Stimulated activated CD8-positive, alpha-beta memory T cell treated with anti-CD3 and anti-CD28 coated beads, Interleukin-15, amount 100 ng/mL, for 4 hours (primary cell): ENCODE measurements around the gene SPATS1.

Source experiments
- DNase-seq, 2 donors: peaks; one replicate each; pipeline ENCODE4 v3.0.0-alpha.2; 2020; ENCODE audit warnings: low read depth in 2 of 2

Gene SPATS1, protein sequence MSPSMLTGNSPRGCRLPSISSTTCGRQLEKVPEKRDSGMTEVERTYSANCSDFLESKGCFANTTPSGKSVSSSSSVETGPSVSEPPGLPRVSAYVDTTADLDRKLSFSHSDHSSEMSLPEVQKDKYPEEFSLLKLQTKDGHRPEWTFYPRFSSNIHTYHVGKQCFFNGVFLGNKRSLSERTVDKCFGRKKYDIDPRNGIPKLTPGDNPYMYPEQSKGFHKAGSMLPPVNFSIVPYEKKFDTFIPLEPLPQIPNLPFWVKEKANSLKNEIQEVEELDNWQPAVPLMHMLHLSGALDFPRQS

DNA sequence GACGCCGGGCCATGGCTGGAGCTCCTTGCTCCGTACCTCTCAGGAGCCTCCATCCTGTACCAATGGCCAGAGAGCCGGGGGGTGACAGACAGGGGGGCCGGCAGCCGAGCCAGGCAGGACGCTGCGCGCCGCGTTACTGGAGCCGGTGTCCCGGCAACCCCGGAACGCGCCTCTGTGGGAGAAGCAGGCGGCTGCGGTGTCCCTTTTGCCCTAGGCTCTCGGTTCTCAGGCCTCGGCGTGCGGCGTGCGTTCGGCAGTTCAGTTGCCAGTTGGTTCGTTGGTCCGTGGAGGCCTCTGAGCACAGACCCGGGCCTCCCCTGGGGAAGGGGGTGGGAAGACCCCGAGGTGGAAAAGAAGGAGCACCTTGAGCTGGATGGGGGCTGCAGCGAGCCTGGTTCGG lies at the start of gene SPATS1:
TSS of gene SPATS1 (plus strand) at position 162 of the 400 bp plus-strand sequence. CDS start 446 bp downstream, outside the sequence.
- no peak for DNase-seq

DNA sequence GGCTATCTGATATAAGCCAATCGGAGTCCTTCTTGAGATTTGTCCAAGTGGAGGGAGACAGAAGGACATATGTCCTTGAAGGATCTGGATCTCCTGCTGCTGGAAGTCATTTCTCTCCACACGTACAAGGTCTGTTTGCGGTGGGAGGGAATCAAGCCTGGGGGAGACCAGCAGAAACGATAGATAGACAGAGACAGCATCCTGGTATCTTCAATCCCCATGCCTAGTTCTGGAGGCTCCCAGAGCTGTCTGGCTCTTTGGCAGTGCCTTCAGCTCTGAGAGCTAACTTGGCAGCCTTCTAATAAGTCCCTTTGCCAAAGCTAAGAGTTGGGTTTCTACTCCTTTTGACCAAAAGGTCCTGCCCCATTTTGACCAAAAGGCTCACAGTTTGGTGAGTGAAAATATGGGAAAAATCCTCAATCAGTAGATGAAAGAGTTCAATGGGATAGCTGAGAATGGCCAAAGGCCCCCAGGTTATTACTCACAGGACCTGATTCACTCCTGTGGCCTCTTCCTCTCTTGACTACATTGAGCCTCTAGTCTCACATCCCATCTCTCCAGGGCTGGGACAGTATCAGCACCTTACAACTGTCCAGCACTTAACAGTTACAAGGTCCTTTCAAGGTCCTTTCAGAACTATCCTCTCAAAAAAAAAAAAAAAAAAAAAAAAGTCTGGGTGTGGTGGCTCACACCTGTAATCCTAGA lies 49.6 kb upstream of the SPATS1 start:
- DNase-seq, result no peak

DNA sequence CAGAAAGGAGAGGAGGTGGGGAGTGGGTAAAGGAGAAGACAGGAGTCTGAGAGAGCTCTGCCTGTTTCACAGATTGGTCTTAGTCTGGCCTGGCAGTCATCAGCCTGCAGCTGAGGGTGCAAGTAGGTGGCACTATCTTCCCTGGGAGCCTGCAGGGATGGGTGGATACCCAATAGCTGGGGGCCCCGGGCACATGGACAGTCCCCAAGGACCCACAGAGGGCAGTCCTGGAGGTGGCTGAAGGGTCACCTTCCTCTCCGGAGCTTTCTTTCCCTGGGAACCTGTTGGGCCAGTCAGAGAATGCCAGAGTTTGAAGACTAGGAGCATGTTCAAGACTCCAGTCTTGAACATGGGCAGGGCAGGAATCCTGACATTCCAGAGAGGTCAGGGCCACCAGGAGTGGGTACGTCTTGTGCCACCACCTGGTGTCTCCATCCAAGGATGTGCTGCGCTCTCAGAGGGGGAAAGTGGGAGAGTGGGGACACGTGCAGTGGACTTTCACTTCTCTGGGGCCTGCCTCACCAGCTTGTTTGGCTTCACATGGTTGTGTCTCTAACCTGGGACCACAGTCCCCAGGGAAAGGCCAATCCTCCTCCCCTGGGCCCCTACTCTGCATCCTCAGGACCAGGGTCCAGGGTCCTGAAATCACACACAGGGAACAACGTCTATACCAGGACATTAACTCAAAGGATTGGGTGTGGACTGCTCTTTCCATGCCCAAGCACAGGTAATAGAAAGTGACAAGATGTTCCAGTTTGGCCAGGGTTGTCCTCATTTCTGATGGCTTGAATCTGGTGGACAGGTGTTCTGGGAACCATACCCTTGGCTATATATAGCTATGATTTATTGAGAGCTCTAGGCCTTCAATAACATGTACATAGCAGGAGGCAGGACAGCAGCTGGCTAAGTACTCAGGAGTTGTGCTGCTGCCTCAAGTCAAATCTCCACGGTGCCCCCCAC lies 47.3 kb upstream of the SPATS1 start:
- no peak for DNase-seq

DNA sequence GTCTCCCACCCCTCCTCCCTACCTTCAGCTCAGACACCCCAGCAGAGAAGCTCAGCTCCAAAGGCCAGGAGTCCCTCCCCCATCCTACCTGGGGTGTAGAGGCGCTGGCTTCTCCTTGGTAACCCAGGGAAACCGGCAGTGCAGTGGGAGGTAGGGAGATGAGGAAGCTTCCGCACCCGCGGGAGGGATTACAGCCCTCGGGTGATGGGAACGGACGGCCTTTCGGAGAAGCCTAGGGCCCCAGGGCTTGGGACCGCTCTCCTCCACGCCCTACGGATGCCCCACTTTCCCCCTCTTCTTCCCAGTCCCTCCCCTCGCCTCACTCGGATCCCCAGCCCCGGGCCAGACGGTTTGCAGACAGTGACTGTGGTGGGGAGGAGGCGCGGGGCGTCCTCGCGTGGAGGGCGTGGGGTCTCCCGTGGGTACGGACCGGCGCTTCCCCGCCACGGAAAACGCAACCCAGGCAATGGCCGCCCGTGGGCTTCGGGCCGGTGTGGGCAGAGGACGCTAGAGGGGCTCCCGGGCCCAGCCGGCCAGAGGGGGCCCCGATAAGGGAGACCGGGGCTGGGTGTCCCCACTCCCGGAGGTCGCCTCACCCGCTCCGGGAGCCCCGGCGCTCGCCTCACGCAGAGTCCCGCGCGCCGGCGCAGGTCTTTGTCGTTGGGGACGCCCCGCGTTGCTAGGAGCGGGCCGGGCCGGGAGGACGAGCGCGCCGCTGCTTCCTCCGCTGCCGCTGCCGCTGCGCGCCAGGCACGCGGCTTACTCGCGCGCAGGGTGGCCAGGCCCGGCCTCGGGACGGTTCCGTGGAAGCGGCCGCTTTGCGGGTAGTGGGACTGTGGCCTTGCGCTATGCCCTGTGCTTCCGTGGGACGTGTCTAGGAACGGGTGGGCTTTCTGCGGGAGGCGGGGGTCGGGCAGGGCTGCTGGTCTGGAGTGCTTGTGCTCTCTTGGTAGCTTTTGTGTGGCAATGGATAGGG lies 45.1 kb upstream of the SPATS1 start:
- peak in 1 of 2 donors; percentile 3 for DNase-seq

DNA sequence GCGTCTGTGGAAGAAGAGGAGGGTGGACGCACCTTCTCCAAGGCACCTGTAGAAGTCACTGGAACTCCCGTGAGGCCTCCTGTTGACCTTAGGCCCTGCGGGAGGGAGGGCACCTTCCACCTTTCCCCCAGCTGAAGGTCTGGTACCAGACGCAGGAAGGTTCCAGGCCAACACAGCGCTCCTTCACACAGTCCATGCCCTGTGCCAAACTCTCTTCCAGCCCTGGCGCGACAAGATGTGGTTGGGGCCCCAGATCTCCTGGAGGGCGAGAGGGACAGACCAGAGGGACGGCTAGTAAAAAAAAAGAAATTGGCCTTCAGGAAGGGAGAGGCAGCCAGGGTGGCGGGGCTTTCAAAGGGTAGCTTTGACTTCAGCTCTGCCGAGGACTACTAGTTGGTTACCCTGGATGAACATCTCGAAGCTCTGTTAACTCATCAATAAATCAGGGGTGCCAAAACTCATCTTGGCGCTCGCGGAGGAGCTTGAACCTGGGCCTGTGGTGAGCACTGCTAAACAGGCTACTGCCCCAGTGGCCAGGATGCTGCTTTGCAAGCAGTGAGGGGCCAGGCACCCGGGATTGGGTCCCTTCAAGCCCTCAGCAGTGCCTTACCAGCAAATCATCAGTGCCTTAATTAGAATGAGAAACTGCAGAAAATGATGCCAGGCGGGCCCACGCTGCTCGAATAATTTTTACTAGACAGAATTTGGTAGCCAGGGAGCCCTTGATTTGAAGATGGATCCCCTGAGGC lies 44.2 kb upstream of the SPATS1 start:
- no peak for DNase-seq

DNA sequence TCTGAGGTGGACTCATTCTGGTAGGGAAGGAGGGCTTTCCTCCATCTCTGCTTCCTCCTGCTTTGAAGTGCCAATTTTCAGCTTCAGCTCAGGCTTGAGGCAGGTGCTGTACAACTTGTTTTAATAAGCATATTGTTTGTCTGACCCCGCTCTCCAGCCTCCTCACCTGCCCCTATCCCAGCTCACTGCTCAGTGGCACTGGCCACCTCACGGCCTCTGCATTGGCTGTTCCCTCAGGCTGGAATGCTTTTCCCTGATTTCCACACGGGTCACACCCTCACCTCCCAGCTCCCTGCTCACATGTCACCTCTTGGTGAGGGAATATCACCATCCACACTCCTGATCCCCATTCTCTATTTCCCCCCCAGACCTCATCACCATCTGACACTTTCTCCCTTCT lies 43.6 kb upstream of the SPATS1 start:
- no peak for DNase-seq

DNA sequence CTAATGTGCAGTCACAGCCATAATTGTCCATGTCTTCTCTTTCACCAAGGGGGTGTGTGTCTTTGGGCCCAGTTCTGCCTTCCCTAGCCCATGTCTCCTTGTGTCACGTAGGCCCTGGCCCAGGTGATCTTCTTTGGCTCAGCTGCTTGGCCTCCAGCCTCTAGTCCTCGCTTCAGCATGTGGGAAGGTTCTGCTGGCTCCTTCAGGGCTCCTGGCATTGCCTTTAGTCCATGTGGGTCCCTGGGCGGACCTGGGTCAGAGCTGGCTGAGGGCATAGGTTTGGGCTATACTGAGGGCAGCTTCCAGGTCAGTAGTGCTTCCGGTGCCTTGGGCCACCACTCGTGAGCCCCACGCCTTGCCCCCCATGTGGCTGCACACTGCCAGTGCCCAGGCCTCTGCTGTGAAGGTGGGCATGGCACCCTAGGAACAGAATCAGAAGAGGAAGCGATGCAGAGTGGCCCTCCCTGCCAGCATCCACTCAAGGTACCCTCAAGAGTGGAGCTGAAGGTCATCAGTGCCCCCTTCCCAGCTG lies 42.1 kb upstream of the SPATS1 start:
- DNase-seq, result no peak

DNA sequence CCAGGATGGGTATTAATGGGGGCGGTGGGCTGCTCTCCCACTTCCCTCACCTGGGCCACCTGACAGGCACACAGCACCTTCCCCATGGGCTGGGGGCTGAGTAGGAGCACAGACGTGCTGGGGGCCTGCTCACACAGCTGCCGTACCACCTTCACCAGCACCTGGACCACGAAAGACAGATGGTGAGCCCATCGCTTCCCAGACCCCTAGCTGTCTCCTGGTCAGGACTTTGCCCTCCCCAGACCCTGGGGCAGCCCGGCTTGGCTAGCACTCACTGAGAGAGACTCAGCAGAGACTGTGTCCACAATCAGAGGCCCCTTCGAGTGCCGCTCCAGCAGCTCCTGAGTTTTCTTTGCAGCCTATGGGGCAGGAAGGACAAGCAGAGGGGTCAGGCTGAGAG lies 41.3 kb upstream of the SPATS1 start:
- no peak for DNase-seq

DNA sequence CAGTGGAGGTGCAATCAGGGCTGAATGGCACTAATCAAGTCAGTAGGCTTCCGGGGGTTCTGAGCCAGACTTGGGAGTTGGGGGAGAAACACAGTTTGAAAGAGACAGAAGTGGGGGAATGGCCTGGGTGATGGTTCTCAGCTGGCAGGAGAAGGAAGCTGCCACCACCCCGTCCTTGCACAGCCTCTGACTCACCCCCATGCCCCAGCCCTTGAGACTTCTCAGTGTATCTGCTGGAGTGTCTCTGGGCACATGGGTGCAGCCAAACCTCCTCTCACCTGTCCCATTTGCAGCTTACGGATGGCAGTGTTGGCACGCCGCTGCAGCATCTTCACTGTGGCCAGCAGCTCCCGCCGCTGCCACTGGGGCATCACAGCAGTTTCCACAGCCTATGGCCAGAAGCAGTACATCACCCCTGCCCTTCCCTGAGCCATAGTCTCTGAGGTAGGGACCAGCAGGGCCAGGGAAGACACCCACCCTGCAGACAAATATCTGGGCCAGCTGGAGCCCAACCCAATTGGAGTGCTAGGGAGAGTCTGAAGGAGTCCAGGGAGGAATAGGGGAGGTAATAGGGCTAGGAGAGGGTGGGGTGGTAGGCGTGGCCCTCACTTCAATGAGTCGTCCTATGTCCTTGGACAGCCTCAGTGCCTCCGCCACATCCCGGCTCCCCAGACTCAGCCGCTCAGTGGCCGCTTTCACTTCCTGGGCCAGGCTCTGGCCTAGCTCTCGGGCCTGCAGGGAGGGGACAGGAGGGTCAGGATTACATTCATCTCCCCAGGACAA lies 40.5 kb upstream of the SPATS1 start:
- no peak for DNase-seq

DNA sequence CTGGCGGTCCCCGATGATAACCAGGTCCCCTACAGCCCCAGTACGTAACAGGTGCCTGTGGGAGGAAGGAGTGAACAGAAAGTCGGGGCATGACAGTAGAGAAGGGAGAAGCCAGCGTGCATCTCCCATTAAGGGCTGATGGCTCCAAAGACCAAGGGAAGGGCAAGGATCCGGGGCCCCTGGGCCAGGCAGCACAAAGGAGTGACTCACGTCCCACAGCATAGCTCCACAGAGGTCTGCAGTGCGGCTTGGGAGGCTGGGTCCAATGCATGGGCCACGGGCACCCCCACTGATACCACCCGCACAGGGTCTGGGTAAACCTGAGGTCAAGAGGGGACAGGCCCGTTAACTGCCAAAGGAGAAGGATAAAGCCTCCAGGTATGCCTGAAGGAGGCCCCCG lies 39.6 kb upstream of the SPATS1 start:
- DNase-seq, result no peak

DNA sequence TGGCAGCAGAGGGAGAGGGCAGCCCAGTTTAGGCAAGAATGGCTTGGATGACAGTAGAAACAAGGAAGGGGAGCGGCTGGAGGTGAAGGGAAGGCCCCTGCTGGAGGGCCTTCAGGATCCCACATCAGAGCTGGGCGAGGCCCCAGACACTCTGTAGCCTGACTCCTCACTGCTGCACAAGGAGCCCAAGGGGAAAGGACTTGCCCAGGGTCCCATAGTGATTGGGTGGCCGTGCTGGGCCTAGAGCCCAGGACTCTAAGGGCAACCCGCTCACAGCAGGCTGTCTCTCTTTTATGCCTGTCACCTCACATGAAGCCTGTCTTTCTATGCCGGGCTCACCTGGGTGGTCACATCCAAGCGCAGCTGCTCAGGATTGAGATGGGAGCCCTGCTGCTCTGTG lies 38.6 kb upstream of the SPATS1 start:
- DNase-seq, result no peak

DNA sequence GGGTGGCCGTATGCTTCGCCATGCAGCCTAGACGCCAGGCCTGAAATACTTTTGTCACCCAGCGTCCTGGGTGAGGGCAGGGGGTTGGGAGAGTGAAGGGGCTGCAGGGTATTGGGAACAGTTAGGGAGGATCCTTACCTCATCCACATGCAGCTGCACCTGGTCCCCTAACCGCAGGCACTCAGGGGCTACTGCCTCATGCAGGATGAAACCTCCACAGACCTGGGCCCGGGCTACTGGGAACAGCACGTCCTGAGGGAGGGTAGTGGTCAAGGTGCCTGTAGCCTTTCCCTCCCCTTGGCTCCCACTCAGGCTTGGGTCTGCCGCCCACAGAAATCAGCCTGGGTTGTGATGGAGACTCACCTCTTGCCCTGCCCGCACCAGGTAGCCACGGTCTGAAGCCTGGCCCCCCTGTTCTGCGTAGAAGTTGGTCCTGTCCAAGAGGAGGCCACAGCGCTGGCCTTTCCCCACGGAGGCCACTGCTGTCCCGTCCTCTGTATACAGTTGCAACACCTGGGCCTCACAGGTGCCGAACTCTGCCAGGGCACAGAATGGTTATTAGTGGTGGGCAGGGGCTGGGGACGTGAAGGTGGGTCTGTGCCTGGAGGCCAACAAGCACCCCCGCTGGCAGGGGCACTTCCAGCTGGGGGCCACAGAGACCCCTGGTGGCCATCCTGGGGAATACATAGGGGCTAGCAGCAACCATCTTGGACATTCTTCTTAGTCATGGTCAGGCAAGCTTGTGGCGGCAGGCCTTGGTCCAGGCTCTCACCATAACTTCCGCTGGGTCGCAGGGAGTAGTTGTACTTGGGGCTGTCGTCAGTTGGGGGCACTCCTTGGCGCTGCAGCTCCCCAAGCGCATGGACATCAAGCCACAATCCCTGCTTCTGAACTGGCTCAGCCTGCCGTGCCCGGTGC lies 37.9 kb upstream of the SPATS1 start:
- DNase-seq, result peak in 1 of 2 donors; percentile 5

DNA sequence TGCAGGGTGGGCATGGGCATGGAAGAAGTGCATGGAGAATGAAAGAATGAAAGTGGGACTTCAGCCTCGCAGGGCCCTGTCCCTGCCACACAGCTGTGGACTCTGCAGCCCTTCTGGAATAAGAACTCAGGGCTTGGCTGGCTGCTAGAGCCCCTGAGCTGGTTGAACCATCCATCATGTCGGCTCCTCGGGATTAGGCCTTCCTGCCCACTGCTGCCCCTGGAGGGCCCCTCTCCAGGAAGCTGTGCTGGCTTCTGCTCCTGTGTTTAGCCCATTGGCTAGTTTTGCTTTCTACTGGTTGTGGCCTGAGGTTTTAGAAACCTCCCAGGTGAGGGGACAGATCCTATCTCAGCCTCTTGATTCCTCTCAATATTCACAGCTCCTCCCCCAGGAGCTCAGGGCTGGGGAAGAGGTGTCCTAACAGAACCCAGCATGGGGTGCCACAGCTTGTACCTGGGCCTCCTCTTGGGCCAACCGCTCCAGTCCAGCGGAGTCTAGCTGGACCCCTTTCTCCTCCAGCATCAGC lies 37.2 kb upstream of the SPATS1 start:
- no peak for DNase-seq

DNA sequence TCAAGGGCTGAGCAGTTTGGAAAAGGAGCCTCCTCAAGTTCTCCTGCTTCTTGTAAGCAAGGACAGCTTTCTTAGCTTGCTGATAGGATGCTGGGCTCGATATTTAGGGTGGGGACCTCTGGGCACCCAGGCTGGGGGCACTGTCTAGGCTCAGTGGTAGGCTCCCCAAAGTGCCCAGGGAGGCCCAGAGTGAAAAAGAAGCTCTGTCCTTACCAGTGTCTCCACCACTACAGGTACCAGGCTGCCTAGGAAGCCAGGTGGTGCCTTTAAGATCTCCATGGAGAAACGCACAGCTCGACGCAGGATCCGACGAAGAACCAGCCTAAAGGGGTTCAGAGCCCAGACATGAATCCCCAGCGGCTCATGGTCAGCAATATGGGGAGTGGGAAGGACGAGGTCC lies 35.7 kb upstream of the SPATS1 start:
- DNase-seq, result no peak

DNA sequence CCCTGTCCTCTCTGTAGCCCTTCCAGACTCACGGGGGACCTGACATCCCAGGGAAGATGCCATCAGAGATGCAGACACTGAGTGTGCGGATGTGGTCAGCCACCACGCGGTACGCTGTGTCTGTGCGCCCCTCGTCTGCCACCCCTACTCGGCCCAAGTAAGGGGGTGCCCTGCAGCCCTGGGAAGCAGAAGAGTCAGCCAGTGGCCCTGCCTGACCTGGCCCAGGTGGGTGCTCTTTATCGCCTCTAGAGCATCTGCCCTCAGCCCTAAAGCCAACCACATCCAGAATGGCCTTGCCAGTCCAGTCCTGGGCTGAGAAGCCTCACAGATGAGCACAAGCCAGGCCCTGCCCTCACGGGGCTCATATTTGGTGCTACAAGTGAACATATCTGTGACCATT lies 35.2 kb upstream of the SPATS1 start:
- no peak for DNase-seq

DNA sequence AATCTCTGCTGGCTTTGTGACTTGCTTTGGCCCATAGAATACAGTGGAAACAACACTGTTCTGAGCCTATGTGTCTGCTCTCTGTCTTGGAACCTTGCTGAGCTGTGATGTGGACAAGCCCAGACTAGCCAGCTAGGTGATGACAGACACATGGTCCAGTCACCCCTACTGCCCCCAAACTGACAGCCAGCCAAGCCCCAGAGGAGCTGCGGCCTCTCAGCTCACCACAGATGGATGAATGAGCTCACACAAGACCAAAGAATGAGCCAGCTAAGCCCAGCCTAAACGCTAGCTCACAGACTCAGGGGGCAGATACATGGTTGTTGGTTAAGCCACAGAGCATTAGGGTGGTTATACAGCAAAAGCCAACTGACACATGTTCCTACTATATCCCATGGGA lies 33.4 kb upstream of the SPATS1 start:
- DNase-seq, result no peak

DNA sequence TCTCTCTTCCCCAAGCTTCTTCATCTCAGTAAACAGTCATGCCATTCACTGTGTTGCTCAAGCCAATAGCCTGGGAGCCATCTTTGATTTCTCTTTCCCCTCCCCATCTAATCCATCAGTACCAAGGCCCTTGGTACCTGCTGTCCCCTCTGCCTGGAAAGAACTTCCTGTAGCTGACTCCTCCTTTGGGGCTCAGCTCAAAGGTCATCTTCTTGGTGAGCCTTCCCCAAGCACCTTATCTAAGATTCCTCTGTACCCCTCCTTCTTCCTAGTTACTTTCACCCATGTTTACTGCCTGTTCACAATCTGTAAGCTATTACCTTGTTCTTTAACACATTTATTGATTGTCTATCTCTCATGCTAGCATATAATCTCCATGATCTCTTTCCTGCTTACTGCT lies 32.8 kb upstream of the SPATS1 start:
- DNase-seq, result no peak

DNA sequence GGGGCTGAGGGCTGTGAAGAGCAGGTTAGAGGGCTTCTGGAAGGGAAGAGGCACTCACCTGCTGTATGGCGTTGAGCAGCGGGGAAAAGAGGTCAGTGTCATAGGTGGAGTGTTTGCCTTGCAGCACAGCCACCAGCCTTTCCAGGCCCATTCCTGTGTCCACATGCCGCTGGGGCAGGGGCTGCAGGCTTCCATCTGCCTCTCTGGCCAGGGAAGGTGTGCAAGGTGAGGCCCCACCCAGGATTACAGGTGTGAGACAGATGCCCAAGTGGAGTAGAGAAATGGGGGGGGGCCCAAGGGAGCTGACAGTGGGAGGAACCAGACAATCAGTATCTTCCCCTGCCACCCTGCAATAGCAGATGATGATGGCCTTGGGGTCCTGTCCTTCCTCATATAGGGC lies 32.2 kb upstream of the SPATS1 start:
- DNase-seq, result no peak
